GM12891 (cell line): Measurements from ENCODE around the gene MAGI3.

Experiments
- PAX5 ChIP-seq: IDR thresholded peaks from 2 replicates; pipeline ENCODE4 v1.6.1; 2011; ENCODE audit warnings: low read length, moderate library complexity, mild to moderate bottlenecking; ENCODE audit not compliant: insufficient read depth, severe bottlenecking
- POLR2A ChIP-seq: IDR thresholded peaks from 2 replicates; pipeline ENCODE4 v1.6.1; 2011; ENCODE audit warnings: low read depth, low read length, control low read depth
- POLR2AphosphoS5 ChIP-seq: IDR thresholded peaks from 2 replicates; pipeline ENCODE4 v1.6.1; 2011; ENCODE audit warnings: low read depth, low read length, control low read depth
- SPI1 ChIP-seq: IDR thresholded peaks from 2 replicates; pipeline ENCODE4 v1.6.1; 2011; ENCODE audit warnings: low read depth, low read length, control low read depth
- TAF1 ChIP-seq: IDR thresholded peaks from 2 replicates; pipeline ENCODE4 v1.6.1; 2011; ENCODE audit warnings: low read depth, low read length, control low read depth

- no peak for TF ChIP-seq POLR2A
- TF ChIP-seq POLR2AphosphoS5 = no peak
- TF ChIP-seq TAF1 = no peak
- TF ChIP-seq PAX5 = no peak
- no peak for TF ChIP-seq SPI1
Measured at GRCh38 chr1:113686891-113687618, 296.7 kb downstream of the MAGI3 start.
